GM10847 (cell line): ENCODE results near the gene CEP170.
A peak's percentile ranks its signal among the peaks of the same experiment; 100 is the strongest.

ENCODE experiments used
- POLR2A ChIP-seq: IDR thresholded peaks from 2 replicates; pipeline ENCODE4 v1.6.1; 2011; ENCODE audit not compliant: insufficient read length; ENCODE audit errors: extremely low read depth

CEP170 gene

GRCh38 chr1:243254233-243254926, 701 bp downstream of the CEP170 start:
- TF ChIP-seq POLR2A, result peak; percentile 24

GRCh38 chr1:243253926-243254232, 1.2 kb downstream of the CEP170 start:
- TF ChIP-seq POLR2A, result no peak

GRCh38 chr1:243253211-243253925, 1.7 kb downstream of the CEP170 start:
- no peak for TF ChIP-seq POLR2A

GRCh38 chr1:243251539-243251938, 3.5 kb downstream of the CEP170 start:
- no peak for TF ChIP-seq POLR2A

GRCh38 chr1:243250102-243250501, 5.0 kb downstream of the CEP170 start:
- no peak for TF ChIP-seq POLR2A

GRCh38 chr1:243249214-243249613, 5.9 kb downstream of the CEP170 start:
- TF ChIP-seq POLR2A, result no peak

- no peak for TF ChIP-seq POLR2A
These were observed 7.2 kb downstream of the CEP170 start for GRCh38 chr1:243247901-243248300.

- TF ChIP-seq POLR2A, result no peak
These were observed 8.2 kb downstream of the CEP170 start for GRCh38 chr1:243246916-243247315.

GRCh38 chr1:243244432-243244841, 10.6 kb downstream of the CEP170 start:
- TF ChIP-seq POLR2A, result no peak

GRCh38 chr1:243236604-243237252, 18.4 kb downstream of the CEP170 start:
- no peak for TF ChIP-seq POLR2A

GRCh38 chr1:243234978-243235647, 20.0 kb downstream of the CEP170 start:
- TF ChIP-seq POLR2A, result no peak

- no peak for TF ChIP-seq POLR2A
These were observed 21.2 kb downstream of the CEP170 start for GRCh38 chr1:243233908-243234307.

- TF ChIP-seq POLR2A, result no peak
These were observed 24.2 kb downstream of the CEP170 start for GRCh38 chr1:243230914-243231313.

- no peak for TF ChIP-seq POLR2A
These were observed 25.6 kb downstream of the CEP170 start for GRCh38 chr1:243229526-243229925.

GRCh38 chr1:243227622-243228021, 27.5 kb downstream of the CEP170 start:
- TF ChIP-seq POLR2A, result no peak

GRCh38 chr1:243218059-243218458, 37.0 kb downstream of the CEP170 start:
- no peak for TF ChIP-seq POLR2A
